PC-9 (cell line): ENCODE results near the gene CCDC12. TPM values are rescaled to one million over a fixed set of nuclear protein-coding genes. Genes with fewer than 3 reads are reported as not detected.

ENCODE experiments used
- BruUV-seq: library from RNA; stranded (reverse); fragments of 400-500 nt; replicated peaks from 2 replicates; lab custom pipeline; 2021; lab: Mats Ljungman, UMichigan
- CTCF ChIA-PET: fragments of 300-600 bp; sonication (Branson Sonifier 250); formaldehyde crosslinking; loops from one replicate; lab custom pipeline; 2022; ENCODE audit warnings: antibody characterized with exemption; lab: Charles Lee
- POLR2A ChIA-PET: fragments of 300-600 bp; sonication (Branson Sonifier 250); formaldehyde crosslinking; loops from one replicate; lab custom pipeline; 2022; ENCODE audit warnings: antibody characterized with exemption; ENCODE audit not compliant: unreplicated experiment; lab: Charles Lee
- DNase-seq, 2 experiments: peaks; one replicate each; pipeline versions ENCODE4 v3.0.0 to v3.0.0-alpha.2; 2015 to 2022; ENCODE audit warnings: mixed read lengths in 1 of 2
- H2AFZ ChIP-seq: fragments of 200-600 bp; sonication (generic); 2 replicates; pipeline ENCODE4 v1.8.1; 2017; ENCODE audit warnings: antibody characterized with exemption
- H3F3A ChIP-seq: fragments of 200-600 bp; sonication (generic); 2 replicates; pipeline ENCODE4 v1.8.1; 2017; ENCODE audit warnings: antibody characterized with exemption, mild to moderate bottlenecking, low read depth; ENCODE audit not compliant: insufficient read depth
- H3K27ac ChIP-seq: fragments of 200-600 bp; sonication (generic); 2 replicates; pipeline ENCODE4 v1.6.1; 2016; ENCODE audit warnings: mixed run types
- H3K27me3 ChIP-seq: fragments of 200-600 bp; sonication (generic); 2 replicates; pipeline ENCODE4 v1.6.1; 2016; ENCODE audit warnings: low read depth, mixed run types; ENCODE audit not compliant: insufficient read depth
- H3K36me3 ChIP-seq: fragments of 200-600 bp; sonication (generic); 2 replicates; pipeline ENCODE4 v1.6.1; 2016; ENCODE audit warnings: low read depth, mixed run types
- H3K4me1 ChIP-seq: fragments of 200-600 bp; sonication (generic); replicated peaks from 2 replicates; pipeline ENCODE4 v1.6.1; 2016; ENCODE audit warnings: mixed run types; ENCODE audit not compliant: insufficient read depth
- H3K4me2 ChIP-seq: fragments of 200-600 bp; sonication (generic); 2 replicates; pipeline ENCODE4 v1.6.1; 2017; ENCODE audit warnings: mixed run types
- H3K4me3 ChIP-seq: fragments of 200-600 bp; sonication (generic); 2 replicates; pipeline ENCODE4 v1.6.1; 2016; ENCODE audit warnings: mixed run types
- H3K79me2 ChIP-seq: fragments of 200-600 bp; sonication (generic); 2 replicates; pipeline ENCODE4 v1.6.1; 2017; ENCODE audit warnings: low read depth, mixed run types
- H3K9me2 ChIP-seq: fragments of 200-600 bp; sonication (generic); 2 replicates; pipeline ENCODE4 v1.8.1; 2017; ENCODE audit warnings: mild to moderate bottlenecking; ENCODE audit not compliant: insufficient read depth
- H3K9me3 ChIP-seq: fragments of 200-600 bp; sonication (generic); 2 replicates; pipeline ENCODE4 v1.8.1; 2016; ENCODE audit warnings: low read depth; ENCODE audit not compliant: insufficient read depth
- H4K20me1 ChIP-seq: fragments of 200-600 bp; sonication (generic); 2 replicates; pipeline ENCODE4 v1.8.1; 2017; ENCODE audit not compliant: insufficient read depth
- EZH2 ChIP-seq: fragments of 200-600 bp; sonication (generic); IDR thresholded peaks from 2 replicates; pipeline ENCODE4 v1.8.0; 2017; ENCODE audit warnings: antibody characterized with exemption, low read depth
- intact Hi-C: fragments of 100-400 bp; cut with micrococcal nuclease; formaldehyde crosslinking; loops from one replicate; pipeline ENCODE4 v1.10.0; 2022; ENCODE audit not compliant: unreplicated experiment
- total RNA-seq: library from RNA; stranded (reverse); gene quantifications from 2 replicates; pipeline ENCODE4 v1.2.3, GENCODE V29; 2021
- TF ChIP-seq, protein P1 (sequence below): fragments of 200-600 bp; sonication (generic); conservative IDR thresholded peaks from 2 replicates; pipeline ENCODE4 v1.6.1; 2017; ENCODE audit warnings: mixed run types, antibody characterized with exemption, mild to moderate bottlenecking, moderate library complexity

The CCDC12 gene
- total RNA-seq, 1 experiment from 2014 or later, result 39.3 TPM

DNA sequence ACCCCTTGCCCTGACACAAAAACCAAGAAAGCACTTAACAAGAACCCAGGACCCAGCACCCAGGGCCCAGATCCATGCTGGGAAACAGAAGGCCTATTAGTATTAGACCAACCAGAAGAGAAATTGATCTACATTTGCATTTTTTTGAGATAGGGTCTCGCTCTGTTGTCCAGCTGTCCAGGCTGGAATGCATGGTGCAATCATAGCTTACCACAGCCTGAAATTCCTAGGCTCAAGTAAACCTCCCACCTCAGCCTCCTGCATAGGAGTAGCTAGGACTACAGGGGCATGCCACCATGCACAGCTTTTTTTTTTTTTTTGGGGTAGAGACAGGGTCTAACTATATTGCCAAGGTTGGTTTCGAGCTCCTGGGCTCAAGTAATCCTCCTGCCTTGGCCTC lies 26.4 kb downstream of the CCDC12 start:
- peak overlapping the region; percentile 62; the same call in 1 of the 2 replicates for H3K4me2 ChIP-seq
- H3K9me2 ChIP-seq, result no peaks in the 10 kb centered on the region
- ChIA-PET POLR2A (interaction anchor here (0.9 kb wide), 1 partner anchor 1074 kb away, joined by 6 read pairs; no protein-coding TSS in a partner anchor), CTCF (no interaction called here)
- H4K20me1 ChIP-seq, result peaks cover 75% of the 10 kb centered on the region
- peaks cover 44% of the 10 kb centered on the region for H3F3A ChIP-seq
- no peak overlapping the region for H3K4me3 ChIP-seq
- no TSS peak for BruUV-seq
- no peak overlapping the region for H2AFZ ChIP-seq
- no peaks in the 10 kb centered on the region for H3K27me3 ChIP-seq
- H3K4me1 ChIP-seq, result peaks cover 51% of the 10 kb centered on the region
- intact Hi-C loops, result no loop called here
- no peaks in the 10 kb centered on the region for H3K36me3 ChIP-seq
- no peak for DNase-seq
- no peaks in the 10 kb centered on the region for H3K9me3 ChIP-seq
- H3K27ac ChIP-seq, result no peak overlapping the region
- H3K79me2 ChIP-seq, result peaks cover 87% of the 10 kb centered on the region
- TF ChIP-seq, protein P1, sequence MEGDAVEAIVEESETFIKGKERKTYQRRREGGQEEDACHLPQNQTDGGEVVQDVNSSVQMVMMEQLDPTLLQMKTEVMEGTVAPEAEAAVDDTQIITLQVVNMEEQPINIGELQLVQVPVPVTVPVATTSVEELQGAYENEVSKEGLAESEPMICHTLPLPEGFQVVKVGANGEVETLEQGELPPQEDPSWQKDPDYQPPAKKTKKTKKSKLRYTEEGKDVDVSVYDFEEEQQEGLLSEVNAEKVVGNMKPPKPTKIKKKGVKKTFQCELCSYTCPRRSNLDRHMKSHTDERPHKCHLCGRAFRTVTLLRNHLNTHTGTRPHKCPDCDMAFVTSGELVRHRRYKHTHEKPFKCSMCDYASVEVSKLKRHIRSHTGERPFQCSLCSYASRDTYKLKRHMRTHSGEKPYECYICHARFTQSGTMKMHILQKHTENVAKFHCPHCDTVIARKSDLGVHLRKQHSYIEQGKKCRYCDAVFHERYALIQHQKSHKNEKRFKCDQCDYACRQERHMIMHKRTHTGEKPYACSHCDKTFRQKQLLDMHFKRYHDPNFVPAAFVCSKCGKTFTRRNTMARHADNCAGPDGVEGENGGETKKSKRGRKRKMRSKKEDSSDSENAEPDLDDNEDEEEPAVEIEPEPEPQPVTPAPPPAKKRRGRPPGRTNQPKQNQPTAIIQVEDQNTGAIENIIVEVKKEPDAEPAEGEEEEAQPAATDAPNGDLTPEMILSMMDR, result no peak
- no peak for TF ChIP-seq EZH2

DNA sequence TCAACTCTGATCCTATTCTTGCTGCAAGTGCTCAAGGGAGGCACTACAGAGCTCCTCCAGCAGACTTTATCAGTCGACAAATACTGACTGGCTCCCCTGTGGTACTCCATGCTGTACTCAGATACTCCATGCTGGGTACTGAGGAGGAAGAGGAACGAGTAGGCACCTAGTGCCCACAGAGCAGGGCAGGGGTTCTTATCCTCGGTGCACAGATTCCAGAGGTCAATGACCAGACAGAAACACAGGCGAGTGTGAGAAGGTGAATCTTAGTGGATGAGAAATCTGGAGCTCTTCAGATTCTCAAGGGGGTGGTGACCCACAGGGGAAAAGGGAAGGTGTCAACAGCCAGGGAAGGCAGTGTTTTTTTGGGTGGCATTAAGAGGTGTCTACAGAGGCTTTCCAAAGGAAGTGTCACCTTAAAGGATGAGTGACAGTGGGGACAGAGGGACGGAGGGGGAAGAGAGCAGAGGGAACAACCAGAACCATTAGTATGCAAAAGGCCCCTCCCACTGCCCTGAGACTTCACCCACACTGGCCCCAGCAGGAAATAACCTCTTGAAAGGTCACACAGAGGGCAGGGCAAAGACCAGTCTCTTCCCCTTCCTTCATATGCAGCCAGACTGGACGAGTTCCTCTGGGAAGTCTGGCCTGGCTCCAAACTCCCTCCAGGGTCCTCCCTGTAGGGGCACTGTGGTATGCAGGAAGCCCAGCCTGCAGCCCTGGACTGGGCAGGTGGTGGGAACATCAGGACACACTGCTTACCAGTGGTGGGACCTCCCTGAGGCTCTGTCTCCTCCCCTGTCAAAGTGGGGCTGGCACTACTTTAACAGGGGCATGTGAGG lies 27.5 kb downstream of the CCDC12 start:
- peaks cover 87% of the 10 kb centered on the region for H3K79me2 ChIP-seq
- DNase-seq, result peak; percentile 38 to 48
- peak overlapping the region; percentile 87 for H3K27ac ChIP-seq
- H3K36me3 ChIP-seq, result no peaks in the 10 kb centered on the region
- peaks cover 52% of the 10 kb centered on the region for H3F3A ChIP-seq
- no peaks in the 10 kb centered on the region for H3K9me3 ChIP-seq
- peaks cover 64% of the 10 kb centered on the region for H4K20me1 ChIP-seq
- intact Hi-C loops, result loop anchor here (1.0 to 10.0 kb wide), 4 partner anchors 14 to 566 kb away; partner anchors contain the start of genes ELP6 and NBEAL2
- H2AFZ ChIP-seq, result no peak overlapping the region
- H3K4me2 ChIP-seq, result peak overlapping the region; percentile 62
- CTCF ChIA-PET, result no interaction called here
- H3K27me3 ChIP-seq, result no peaks in the 10 kb centered on the region
- H3K9me2 ChIP-seq, result no peaks in the 10 kb centered on the region
- no TSS peak for BruUV-seq
- no peak for TF ChIP-seq EZH2
- TF ChIP-seq, protein P1, result no peak
- peaks cover 62% of the 10 kb centered on the region for H3K4me1 ChIP-seq
- H3K4me3 ChIP-seq, result no peak overlapping the region
- POLR2A ChIA-PET, result no interaction called here

DNA sequence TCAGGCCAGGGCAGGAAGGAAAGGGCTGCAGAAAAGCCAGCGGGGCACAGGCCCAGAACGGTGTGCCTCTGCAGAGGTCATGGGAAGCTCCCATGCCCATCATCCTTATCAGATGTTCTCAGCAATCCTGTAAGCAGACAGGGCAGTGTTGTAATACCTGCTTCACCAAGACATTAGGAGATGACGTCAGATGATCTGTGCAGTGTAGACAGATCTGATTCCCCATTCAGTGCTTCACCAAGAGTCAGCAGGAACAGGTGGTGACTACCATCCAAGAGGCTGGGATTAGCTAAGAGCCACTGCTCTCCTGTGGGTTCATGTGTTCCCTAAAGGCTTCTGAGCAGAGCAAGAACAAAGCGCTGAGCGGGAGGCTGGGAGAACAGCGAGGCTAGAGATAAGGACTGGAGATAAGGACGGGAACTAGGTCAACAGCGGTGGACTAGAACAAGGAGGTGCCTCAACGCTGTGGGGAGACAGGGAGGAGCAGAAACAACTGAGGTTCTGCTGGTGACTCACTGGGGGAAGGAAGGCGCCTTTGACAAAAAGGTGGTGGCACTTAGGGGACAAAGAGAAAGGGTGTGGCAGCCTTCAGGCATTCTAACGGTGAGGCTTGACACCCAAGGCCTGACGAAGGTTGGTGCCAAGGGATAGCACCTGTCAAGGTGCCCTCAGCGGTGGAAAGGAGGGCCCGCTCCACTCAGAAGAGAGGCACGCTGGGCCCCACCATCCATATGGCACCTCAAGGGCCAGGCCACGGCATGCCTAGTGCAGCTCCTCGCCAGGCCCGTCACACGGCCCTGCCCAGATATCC lies 28.4 kb downstream of the CCDC12 start:
- no peaks in the 10 kb centered on the region for H3K9me2 ChIP-seq
- DNase-seq, result peak; percentile 89 to 95
- no TSS peak for BruUV-seq
- ChIA-PET POLR2A (interaction anchor here (0.5 to 1.5 kb wide), 6 partner anchors 13 to 256 kb away, joined by 3 to 9 read pairs (median 6); partner anchors contain the start of gene NBEAL2), CTCF (interaction anchor here (1.2 to 2.0 kb wide), 2 partner anchors 12 to 29 kb away, joined by 8 to 12 read pairs; no protein-coding TSS in a partner anchor)
- H2AFZ ChIP-seq, result no peak overlapping the region
- peaks cover 60% of the 10 kb centered on the region for H4K20me1 ChIP-seq
- H3K79me2 ChIP-seq, result peaks cover 87% of the 10 kb centered on the region
- H3K27ac ChIP-seq, result peak overlapping the region; percentile 87
- peaks cover 55% of the 10 kb centered on the region for H3F3A ChIP-seq
- peak overlapping the region; percentile 62 for H3K4me2 ChIP-seq
- H3K36me3 ChIP-seq, result no peaks in the 10 kb centered on the region
- no peak overlapping the region; the same call in 1 of the 2 replicates for H3K4me3 ChIP-seq
- no peak for TF ChIP-seq EZH2
- TF ChIP-seq, protein P1, result no peak
- no peaks in the 10 kb centered on the region for H3K27me3 ChIP-seq
- intact Hi-C loops, result loop anchor here (1.0 to 10.0 kb wide), 5 partner anchors 12 to 567 kb away; partner anchors contain the start of genes ELP6 and NBEAL2
- H3K4me1 ChIP-seq, result peaks cover 71% of the 10 kb centered on the region
- no peaks in the 10 kb centered on the region for H3K9me3 ChIP-seq
